PFSK-1 (cell line): ENCODE results near the gene GAB1.

Experiments used
- POLR2AphosphoS5 ChIP-seq: IDR thresholded peaks from 2 replicates; pipeline ENCODE4 v1.6.1; 2012; ENCODE audit warnings: low read depth, mild to moderate bottlenecking, control low read depth, low read length, moderate library complexity
- TAF1 ChIP-seq: IDR thresholded peaks from 2 replicates; pipeline ENCODE4 v1.6.1; 2012; ENCODE audit warnings: low read length, control low read depth, borderline replicate concordance; ENCODE audit not compliant: insufficient read depth
- TF ChIP-seq, protein P1 (sequence below), 2 experiments: IDR thresholded peaks; 2 replicates each; pipeline versions ENCODE4 v1.6.1 to v1.8.0; 2011 to 2012; ENCODE audit warnings: low read depth in 2 of 2, low read length in 2 of 2, control low read depth in 1 of 2, inconsistent platforms in 1 of 2, mild to moderate bottlenecking in 1 of 2, moderate library complexity in 1 of 2; ENCODE audit not compliant: insufficient read depth in 1 of 2

DNA sequence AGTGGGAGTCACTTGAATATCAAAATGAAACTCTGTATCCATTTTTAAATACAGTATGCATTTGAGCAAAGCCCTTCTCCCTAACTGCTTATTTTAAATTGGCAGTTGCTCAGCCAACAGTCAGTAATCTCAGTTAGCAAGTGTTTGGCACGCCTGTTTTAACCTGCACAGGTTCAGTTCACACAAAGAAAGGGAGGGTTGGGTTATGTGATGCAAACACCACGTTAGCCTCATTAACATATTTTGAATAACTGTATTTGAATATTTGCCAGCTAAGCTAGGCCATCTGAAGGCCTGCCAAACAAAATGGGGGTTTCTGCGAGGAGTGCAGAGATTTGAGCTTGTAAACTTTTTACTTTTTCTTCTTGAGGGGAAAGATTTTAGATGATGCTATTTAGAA, 19.8 kb downstream of the GAB1 start:
- no peak for TF ChIP-seq POLR2AphosphoS5
- no peak for TF ChIP-seq TAF1
- TF ChIP-seq, protein P1, sequence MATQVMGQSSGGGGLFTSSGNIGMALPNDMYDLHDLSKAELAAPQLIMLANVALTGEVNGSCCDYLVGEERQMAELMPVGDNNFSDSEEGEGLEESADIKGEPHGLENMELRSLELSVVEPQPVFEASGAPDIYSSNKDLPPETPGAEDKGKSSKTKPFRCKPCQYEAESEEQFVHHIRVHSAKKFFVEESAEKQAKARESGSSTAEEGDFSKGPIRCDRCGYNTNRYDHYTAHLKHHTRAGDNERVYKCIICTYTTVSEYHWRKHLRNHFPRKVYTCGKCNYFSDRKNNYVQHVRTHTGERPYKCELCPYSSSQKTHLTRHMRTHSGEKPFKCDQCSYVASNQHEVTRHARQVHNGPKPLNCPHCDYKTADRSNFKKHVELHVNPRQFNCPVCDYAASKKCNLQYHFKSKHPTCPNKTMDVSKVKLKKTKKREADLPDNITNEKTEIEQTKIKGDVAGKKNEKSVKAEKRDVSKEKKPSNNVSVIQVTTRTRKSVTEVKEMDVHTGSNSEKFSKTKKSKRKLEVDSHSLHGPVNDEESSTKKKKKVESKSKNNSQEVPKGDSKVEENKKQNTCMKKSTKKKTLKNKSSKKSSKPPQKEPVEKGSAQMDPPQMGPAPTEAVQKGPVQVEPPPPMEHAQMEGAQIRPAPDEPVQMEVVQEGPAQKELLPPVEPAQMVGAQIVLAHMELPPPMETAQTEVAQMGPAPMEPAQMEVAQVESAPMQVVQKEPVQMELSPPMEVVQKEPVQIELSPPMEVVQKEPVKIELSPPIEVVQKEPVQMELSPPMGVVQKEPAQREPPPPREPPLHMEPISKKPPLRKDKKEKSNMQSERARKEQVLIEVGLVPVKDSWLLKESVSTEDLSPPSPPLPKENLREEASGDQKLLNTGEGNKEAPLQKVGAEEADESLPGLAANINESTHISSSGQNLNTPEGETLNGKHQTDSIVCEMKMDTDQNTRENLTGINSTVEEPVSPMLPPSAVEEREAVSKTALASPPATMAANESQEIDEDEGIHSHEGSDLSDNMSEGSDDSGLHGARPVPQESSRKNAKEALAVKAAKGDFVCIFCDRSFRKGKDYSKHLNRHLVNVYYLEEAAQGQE (IDR thresholded peaks at IDR 0.05; ENCODE audit: insufficient read depth in 1 of 2, low read depth in 2 of 2, low read length in 2 of 2), result no peak
